Measurements from ENCODE around the gene STARD13. TPM values are rescaled to one million over a fixed set of nuclear protein-coding genes. Genes with fewer than 3 reads are reported as not detected.

The STARD13 gene
- total and polyA plus RNA-seq, 4 donors: 2.7 to 15.3 (median 5.7) TPM

DNA sequence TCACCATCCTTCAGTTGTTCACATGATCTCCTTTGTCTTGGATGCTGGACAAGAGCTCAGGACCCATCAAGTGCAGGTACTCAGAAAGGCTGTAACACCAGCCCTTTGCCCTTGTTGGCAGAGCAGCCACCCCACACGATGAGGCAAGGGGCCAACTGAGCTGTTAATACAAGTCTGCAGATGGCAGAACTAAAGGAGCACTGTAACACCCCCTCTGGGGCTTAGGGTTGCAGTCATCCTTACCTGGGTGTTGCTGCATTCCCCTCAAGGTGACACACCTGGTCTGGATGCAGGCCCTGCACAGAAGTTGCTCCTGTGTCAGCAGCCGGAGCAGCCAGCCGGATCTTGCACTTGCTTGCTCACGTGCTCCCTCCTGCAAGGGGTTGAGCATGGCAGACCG lies 52.0 kb downstream of the STARD13 start:
- no peaks in the 10 kb centered on the region for H3K9me3 ChIP-seq (ENCODE audit: control insufficient read depth in 4 of 4, low read length in 3 of 4)
- peak; percentile 41 to 67 for TF ChIP-seq RXRA (IDR thresholded peaks at IDR 0.05)
- no peak for TF ChIP-seq JUND (IDR thresholded peaks at IDR 0.05)
- TF ChIP-seq, protein P1, sequence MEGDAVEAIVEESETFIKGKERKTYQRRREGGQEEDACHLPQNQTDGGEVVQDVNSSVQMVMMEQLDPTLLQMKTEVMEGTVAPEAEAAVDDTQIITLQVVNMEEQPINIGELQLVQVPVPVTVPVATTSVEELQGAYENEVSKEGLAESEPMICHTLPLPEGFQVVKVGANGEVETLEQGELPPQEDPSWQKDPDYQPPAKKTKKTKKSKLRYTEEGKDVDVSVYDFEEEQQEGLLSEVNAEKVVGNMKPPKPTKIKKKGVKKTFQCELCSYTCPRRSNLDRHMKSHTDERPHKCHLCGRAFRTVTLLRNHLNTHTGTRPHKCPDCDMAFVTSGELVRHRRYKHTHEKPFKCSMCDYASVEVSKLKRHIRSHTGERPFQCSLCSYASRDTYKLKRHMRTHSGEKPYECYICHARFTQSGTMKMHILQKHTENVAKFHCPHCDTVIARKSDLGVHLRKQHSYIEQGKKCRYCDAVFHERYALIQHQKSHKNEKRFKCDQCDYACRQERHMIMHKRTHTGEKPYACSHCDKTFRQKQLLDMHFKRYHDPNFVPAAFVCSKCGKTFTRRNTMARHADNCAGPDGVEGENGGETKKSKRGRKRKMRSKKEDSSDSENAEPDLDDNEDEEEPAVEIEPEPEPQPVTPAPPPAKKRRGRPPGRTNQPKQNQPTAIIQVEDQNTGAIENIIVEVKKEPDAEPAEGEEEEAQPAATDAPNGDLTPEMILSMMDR (IDR thresholded peaks at IDR 0.05; ENCODE audit: low read depth, low read length, missing input control): no peak
- TF ChIP-seq RAD21 (IDR thresholded peaks at IDR 0.05): peak in 1 of 2 donors; percentile 12
- TF ChIP-seq GABPA (IDR thresholded peaks at IDR 0.05 in 1 of 2, conservative IDR thresholded peaks at IDR 0.05 in 1 of 2): no peak
- peak; percentile 22 to 39 for TF ChIP-seq HNF4A (conservative IDR thresholded peaks at IDR 0.05)
- TF ChIP-seq, protein P2, sequence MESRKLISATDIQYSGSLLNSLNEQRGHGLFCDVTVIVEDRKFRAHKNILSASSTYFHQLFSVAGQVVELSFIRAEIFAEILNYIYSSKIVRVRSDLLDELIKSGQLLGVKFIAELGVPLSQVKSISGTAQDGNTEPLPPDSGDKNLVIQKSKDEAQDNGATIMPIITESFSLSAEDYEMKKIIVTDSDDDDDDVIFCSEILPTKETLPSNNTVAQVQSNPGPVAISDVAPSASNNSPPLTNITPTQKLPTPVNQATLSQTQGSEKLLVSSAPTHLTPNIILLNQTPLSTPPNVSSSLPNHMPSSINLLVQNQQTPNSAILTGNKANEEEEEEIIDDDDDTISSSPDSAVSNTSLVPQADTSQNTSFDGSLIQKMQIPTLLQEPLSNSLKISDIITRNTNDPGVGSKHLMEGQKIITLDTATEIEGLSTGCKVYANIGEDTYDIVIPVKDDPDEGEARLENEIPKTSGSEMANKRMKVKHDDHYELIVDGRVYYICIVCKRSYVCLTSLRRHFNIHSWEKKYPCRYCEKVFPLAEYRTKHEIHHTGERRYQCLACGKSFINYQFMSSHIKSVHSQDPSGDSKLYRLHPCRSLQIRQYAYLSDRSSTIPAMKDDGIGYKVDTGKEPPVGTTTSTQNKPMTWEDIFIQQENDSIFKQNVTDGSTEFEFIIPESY (IDR thresholded peaks at IDR 0.05): no peak
- TF ChIP-seq, protein P3, sequence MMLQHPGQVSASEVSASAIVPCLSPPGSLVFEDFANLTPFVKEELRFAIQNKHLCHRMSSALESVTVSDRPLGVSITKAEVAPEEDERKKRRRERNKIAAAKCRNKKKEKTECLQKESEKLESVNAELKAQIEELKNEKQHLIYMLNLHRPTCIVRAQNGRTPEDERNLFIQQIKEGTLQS (IDR thresholded peaks at IDR 0.05): no peak
- peaks cover 4 to 44% (median 23%) of the 10 kb centered on the region in 4 donors for H3K4me1 ChIP-seq (ENCODE audit: control insufficient read depth in 4 of 4, insufficient read depth in 4 of 4, low read length in 3 of 4)
- DNase-seq (ENCODE audit: low spot score): no peak
- H3K27ac ChIP-seq (ENCODE audit: low read depth in 1 of 2, low read length in 2 of 2): no peak overlapping the region
- H3K27me3 ChIP-seq (ENCODE audit: control insufficient read depth in 4 of 4, insufficient read depth in 4 of 4, low read length in 3 of 4): no peaks in the 10 kb centered on the region
- H3K9ac ChIP-seq (ENCODE audit: low read depth in 1 of 2, low read length in 2 of 2): no peak overlapping the region
- 83% methylated on average over 5 of the region's 5 CpGs for WGBS
- no peak overlapping the region for H3K4me3 ChIP-seq (ENCODE audit: low read depth in 1 of 3, low read length in 3 of 3)
- peaks cover 0 to 3% (median 0%) of the 10 kb centered on the region in 4 donors for H3K36me3 ChIP-seq (ENCODE audit: control insufficient read depth in 4 of 4, insufficient read depth in 3 of 4, low read depth in 1 of 4, low read length in 3 of 4)

DNA sequence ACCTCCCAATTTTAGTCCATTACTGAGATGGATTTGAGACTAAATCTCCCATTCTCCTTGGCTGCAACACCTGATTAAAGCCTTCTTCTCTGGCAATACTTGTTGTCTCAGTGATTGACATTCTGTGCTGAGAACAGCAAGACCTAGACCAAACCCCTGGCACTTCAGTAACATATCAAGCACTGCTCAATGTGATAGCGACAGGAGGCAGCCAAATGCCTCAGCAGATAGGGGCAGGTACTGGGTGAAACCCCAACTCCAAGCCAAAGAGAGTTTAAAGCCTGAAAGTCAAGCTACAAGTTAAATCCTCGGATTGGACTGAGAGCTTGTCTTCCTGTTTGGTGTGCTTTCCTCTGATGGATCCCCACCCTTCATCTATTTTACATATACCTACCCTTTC lies 52.7 kb downstream of the STARD13 start:
- 96% methylated on average over 2 of the region's 2 CpGs for WGBS
- H3K36me3 ChIP-seq (ENCODE audit: control insufficient read depth in 4 of 4, insufficient read depth in 3 of 4, low read depth in 1 of 4, low read length in 3 of 4): peaks cover 0 to 3% (median 0%) of the 10 kb centered on the region in 4 donors
- H3K4me3 ChIP-seq (ENCODE audit: low read depth in 1 of 3, low read length in 3 of 3): no peak overlapping the region
- H3K27me3 ChIP-seq (ENCODE audit: control insufficient read depth in 4 of 4, insufficient read depth in 4 of 4, low read length in 3 of 4): no peaks in the 10 kb centered on the region
- no peak for DNase-seq (ENCODE audit: low spot score)
- H3K27ac ChIP-seq (ENCODE audit: low read depth in 1 of 2, low read length in 2 of 2): no peak overlapping the region
- TF ChIP-seq NR2F2 (IDR thresholded peaks at IDR 0.05) (no peak), TAF1 (conservative IDR thresholded peaks at IDR 0.05) (no peak), FOXA2 (IDR thresholded peaks at IDR 0.05) (no peak)
- TF ChIP-seq, protein P4, sequence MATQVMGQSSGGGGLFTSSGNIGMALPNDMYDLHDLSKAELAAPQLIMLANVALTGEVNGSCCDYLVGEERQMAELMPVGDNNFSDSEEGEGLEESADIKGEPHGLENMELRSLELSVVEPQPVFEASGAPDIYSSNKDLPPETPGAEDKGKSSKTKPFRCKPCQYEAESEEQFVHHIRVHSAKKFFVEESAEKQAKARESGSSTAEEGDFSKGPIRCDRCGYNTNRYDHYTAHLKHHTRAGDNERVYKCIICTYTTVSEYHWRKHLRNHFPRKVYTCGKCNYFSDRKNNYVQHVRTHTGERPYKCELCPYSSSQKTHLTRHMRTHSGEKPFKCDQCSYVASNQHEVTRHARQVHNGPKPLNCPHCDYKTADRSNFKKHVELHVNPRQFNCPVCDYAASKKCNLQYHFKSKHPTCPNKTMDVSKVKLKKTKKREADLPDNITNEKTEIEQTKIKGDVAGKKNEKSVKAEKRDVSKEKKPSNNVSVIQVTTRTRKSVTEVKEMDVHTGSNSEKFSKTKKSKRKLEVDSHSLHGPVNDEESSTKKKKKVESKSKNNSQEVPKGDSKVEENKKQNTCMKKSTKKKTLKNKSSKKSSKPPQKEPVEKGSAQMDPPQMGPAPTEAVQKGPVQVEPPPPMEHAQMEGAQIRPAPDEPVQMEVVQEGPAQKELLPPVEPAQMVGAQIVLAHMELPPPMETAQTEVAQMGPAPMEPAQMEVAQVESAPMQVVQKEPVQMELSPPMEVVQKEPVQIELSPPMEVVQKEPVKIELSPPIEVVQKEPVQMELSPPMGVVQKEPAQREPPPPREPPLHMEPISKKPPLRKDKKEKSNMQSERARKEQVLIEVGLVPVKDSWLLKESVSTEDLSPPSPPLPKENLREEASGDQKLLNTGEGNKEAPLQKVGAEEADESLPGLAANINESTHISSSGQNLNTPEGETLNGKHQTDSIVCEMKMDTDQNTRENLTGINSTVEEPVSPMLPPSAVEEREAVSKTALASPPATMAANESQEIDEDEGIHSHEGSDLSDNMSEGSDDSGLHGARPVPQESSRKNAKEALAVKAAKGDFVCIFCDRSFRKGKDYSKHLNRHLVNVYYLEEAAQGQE (IDR thresholded peaks at IDR 0.05): no peak
- H3K4me1 ChIP-seq (ENCODE audit: control insufficient read depth in 4 of 4, insufficient read depth in 4 of 4, low read length in 3 of 4): peaks cover 4 to 47% (median 25%) of the 10 kb centered on the region in 4 donors
- H3K9me3 ChIP-seq (ENCODE audit: control insufficient read depth in 4 of 4, low read length in 3 of 4): no peaks in the 10 kb centered on the region
- H3K9ac ChIP-seq (ENCODE audit: low read depth in 1 of 2, low read length in 2 of 2): no peak overlapping the region

Data from liver (tissue), 9 donors.